ENCODE data around the gene CRIP2. TPM values are rescaled to one million over a fixed set of nuclear protein-coding genes. Genes with fewer than 3 reads are reported as not detected.

CRIP2 gene
- total and polyA plus RNA-seq, 10 of the 15 experiments (the other 5 are each of a cell fraction or from before 2014, with no cell fraction given) = 0.04 to 0.62 (median 0.37) TPM; not detected in 5

DNA sequence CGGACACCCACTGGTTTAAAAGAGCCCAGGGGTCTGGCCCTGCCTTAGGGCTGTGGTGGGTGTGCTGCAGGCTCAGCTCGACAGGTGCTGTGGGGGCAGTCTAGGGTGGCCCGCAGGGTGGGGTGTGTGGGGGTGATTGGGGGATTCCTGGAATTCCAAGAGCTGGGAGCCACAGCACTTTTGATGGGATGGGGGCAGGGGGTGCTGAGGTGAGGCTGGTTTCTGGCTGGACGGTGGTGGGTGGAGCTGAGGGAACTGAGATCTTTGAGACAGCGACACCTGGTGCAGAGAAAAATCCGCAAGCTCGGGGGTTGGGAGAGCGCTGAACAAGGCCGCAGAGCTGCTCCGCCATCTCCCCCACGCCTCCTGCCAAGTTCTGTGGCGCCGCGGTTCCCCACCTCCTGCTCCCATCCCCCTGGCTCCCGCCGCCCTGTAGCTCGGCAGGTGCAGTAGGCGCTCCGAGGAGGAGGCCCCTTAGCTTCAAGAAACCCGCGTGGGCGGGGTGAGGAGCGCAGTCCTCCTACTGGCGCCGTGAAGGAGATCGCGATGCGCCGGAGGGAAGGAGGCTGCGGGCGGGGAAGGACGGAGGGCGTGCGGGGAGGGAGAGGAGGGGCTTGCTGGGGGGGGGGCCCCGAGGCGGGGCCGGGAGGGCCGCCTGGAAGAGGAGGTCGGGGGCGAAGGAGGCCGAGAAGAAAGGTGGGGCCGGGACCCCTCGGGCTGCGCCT is 15.1 kb downstream of the CRIP2 start (continued):
- TF ChIP-seq, protein P1, sequence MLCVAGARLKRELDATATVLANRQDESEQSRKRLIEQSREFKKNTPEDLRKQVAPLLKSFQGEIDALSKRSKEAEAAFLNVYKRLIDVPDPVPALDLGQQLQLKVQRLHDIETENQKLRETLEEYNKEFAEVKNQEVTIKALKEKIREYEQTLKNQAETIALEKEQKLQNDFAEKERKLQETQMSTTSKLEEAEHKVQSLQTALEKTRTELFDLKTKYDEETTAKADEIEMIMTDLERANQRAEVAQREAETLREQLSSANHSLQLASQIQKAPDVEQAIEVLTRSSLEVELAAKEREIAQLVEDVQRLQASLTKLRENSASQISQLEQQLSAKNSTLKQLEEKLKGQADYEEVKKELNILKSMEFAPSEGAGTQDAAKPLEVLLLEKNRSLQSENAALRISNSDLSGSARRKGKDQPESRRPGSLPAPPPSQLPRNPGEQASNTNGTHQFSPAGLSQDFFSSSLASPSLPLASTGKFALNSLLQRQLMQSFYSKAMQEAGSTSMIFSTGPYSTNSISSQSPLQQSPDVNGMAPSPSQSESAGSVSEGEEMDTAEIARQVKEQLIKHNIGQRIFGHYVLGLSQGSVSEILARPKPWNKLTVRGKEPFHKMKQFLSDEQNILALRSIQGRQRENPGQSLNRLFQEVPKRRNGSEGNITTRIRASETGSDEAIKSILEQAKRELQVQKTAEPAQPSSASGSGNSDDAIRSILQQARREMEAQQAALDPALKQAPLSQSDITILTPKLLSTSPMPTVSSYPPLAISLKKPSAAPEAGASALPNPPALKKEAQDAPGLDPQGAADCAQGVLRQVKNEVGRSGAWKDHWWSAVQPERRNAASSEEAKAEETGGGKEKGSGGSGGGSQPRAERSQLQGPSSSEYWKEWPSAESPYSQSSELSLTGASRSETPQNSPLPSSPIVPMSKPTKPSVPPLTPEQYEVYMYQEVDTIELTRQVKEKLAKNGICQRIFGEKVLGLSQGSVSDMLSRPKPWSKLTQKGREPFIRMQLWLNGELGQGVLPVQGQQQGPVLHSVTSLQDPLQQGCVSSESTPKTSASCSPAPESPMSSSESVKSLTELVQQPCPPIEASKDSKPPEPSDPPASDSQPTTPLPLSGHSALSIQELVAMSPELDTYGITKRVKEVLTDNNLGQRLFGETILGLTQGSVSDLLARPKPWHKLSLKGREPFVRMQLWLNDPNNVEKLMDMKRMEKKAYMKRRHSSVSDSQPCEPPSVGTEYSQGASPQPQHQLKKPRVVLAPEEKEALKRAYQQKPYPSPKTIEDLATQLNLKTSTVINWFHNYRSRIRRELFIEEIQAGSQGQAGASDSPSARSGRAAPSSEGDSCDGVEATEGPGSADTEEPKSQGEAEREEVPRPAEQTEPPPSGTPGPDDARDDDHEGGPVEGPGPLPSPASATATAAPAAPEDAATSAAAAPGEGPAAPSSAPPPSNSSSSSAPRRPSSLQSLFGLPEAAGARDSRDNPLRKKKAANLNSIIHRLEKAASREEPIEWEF (IDR thresholded peaks at IDR 0.05; ENCODE audit: insufficient replicate concordance, low read depth, low read length) = no peak
- TF ChIP-seq ASH2L (IDR thresholded peaks at IDR 0.05; ENCODE audit: borderline replicate concordance, low read depth) = no peak
- no peak for TF ChIP-seq FOXK2 (IDR thresholded peaks at IDR 0.05)
- TF ChIP-seq HSF1 (IDR thresholded peaks at IDR 0.05; ENCODE audit: low read depth, low read length) = no peak
- TF ChIP-seq GABPA (IDR thresholded peaks at IDR 0.05; ENCODE audit: low read depth) = no peak
- no peak for TF ChIP-seq TAF1 (IDR thresholded peaks at IDR 0.05; ENCODE audit: borderline replicate concordance, low read depth, low read length)
- no peak for TF ChIP-seq NFYB (IDR thresholded peaks at IDR 0.05; ENCODE audit: insufficient read depth, low read depth, low read length)
- TF ChIP-seq KAT2A (conservative IDR thresholded peaks at IDR 0.05; ENCODE audit: control insufficient read depth, low read depth, low read length) = no peak
- peak; percentile 60; the same call in 1 of the 2 replicates for TF ChIP-seq MXI1 (IDR thresholded peaks at IDR 0.05; ENCODE audit: low read depth, low read length)
